ENCODE results near the gene ZSWIM4.

Gene ZSWIM4

GRCh38 chr19:13823256-13823655 is 28.0 kb downstream of the ZSWIM4 start:
- Histone ChIP-seq H3K36me3 (ENCODE audit: low read depth) (peaks cover 27% of the 10 kb centered on the region), H3K27me3 (ENCODE audit: insufficient read depth, poor library complexity, severe bottlenecking) (no peaks in the 10 kb centered on the region), H3K4me3 (ENCODE audit: severe bottlenecking) (no peak overlapping the region), H3K27ac (ENCODE audit: poor library complexity, severe bottlenecking) (peak overlapping the region; percentile 76), H3K4me1 (ENCODE audit: insufficient read depth, poor library complexity, severe bottlenecking) (peaks cover 14% of the 10 kb centered on the region), H3K9me3 (ENCODE audit: severe bottlenecking) (no peaks in the 10 kb centered on the region)
- DNase-seq (ENCODE audit: low spot score) (no peak), ATAC-seq (ENCODE audit: low read depth) (no peak)
- TF ChIP-seq CTCF (IDR thresholded peaks at IDR 0.05; ENCODE audit: poor library complexity, severe bottlenecking), result no peak

- TF ChIP-seq CTCF (IDR thresholded peaks at IDR 0.05; ENCODE audit: poor library complexity, severe bottlenecking), result no peak
- no peak overlapping the region for H3K27ac ChIP-seq (ENCODE audit: poor library complexity, severe bottlenecking)
- ATAC-seq (ENCODE audit: low read depth) (no peak), DNase-seq (ENCODE audit: low spot score) (no peak)
- peaks cover 14% of the 10 kb centered on the region for H3K4me1 ChIP-seq (ENCODE audit: insufficient read depth, poor library complexity, severe bottlenecking)
- peaks cover 25% of the 10 kb centered on the region for H3K36me3 ChIP-seq (ENCODE audit: low read depth)
- H3K27me3 ChIP-seq (ENCODE audit: insufficient read depth, poor library complexity, severe bottlenecking), result no peaks in the 10 kb centered on the region
- no peak overlapping the region for H3K4me3 ChIP-seq (ENCODE audit: severe bottlenecking)
- H3K9me3 ChIP-seq (ENCODE audit: severe bottlenecking), result no peaks in the 10 kb centered on the region
Observed at GRCh38 chr19:13823901-13824300, 28.7 kb downstream of the ZSWIM4 start.

- H3K4me3 ChIP-seq (ENCODE audit: severe bottlenecking), result no peak overlapping the region
- H3K9me3 ChIP-seq (ENCODE audit: severe bottlenecking), result no peaks in the 10 kb centered on the region
- H3K27me3 ChIP-seq (ENCODE audit: insufficient read depth, poor library complexity, severe bottlenecking), result no peaks in the 10 kb centered on the region
- peaks cover 25% of the 10 kb centered on the region for H3K36me3 ChIP-seq (ENCODE audit: low read depth)
- DNase-seq (ENCODE audit: low spot score) (no peak), ATAC-seq (ENCODE audit: low read depth) (no peak)
- peaks cover 14% of the 10 kb centered on the region for H3K4me1 ChIP-seq (ENCODE audit: insufficient read depth, poor library complexity, severe bottlenecking)
- H3K27ac ChIP-seq (ENCODE audit: poor library complexity, severe bottlenecking), result no peak overlapping the region
- no peak for TF ChIP-seq CTCF (IDR thresholded peaks at IDR 0.05; ENCODE audit: poor library complexity, severe bottlenecking)
Observed at GRCh38 chr19:13824703-13825102, 29.5 kb downstream of the ZSWIM4 start.

- peaks cover 6% of the 10 kb centered on the region for H3K4me1 ChIP-seq (ENCODE audit: insufficient read depth, poor library complexity, severe bottlenecking)
- no peak overlapping the region for H3K4me3 ChIP-seq (ENCODE audit: severe bottlenecking)
- no peaks in the 10 kb centered on the region for H3K27me3 ChIP-seq (ENCODE audit: insufficient read depth, poor library complexity, severe bottlenecking)
- DNase-seq (ENCODE audit: low spot score) (peak; percentile 67), ATAC-seq (ENCODE audit: low read depth) (peak; percentile 49)
- no peak for TF ChIP-seq CTCF (IDR thresholded peaks at IDR 0.05; ENCODE audit: poor library complexity, severe bottlenecking)
- H3K27ac ChIP-seq (ENCODE audit: poor library complexity, severe bottlenecking), result no peak overlapping the region
- no peaks in the 10 kb centered on the region for H3K9me3 ChIP-seq (ENCODE audit: severe bottlenecking)
- peaks cover 22% of the 10 kb centered on the region for H3K36me3 ChIP-seq (ENCODE audit: low read depth)
Observed at GRCh38 chr19:13825489-13826441, 30.5 kb downstream of the ZSWIM4 start.

Measured in RWPE2 (cell line).